HG02623 (cell line): Measurements from ENCODE around the gene SMYD3.

ENCODE experiments used
- ATAC-seq: cut with Tn5 transposase; IDR thresholded peaks from one replicate; pipeline ENCODE4 v1.9.1; 2021; ENCODE audit warnings: moderate library complexity; ENCODE audit not compliant: unreplicated experiment

SMYD3 gene

GRCh38 chr1:245710961-245711903 is 795.8 kb downstream of the SMYD3 start:
- ATAC-seq: no peak

- no peak for ATAC-seq
These were observed 799.1 kb downstream of the SMYD3 start for GRCh38 chr1:245707941-245708340.

- ATAC-seq: no peak
These were observed 802.3 kb downstream of the SMYD3 start for GRCh38 chr1:245704765-245705164.

GRCh38 chr1:245704341-245704740 is 802.7 kb downstream of the SMYD3 start:
- ATAC-seq: no peak

- ATAC-seq: no peak
These were observed 804.7 kb downstream of the SMYD3 start for GRCh38 chr1:245702346-245702745.

- ATAC-seq: no peak
These were observed 805.4 kb downstream of the SMYD3 start for GRCh38 chr1:245701631-245702030.

- no peak for ATAC-seq
These were observed 806.4 kb downstream of the SMYD3 start for GRCh38 chr1:245700631-245701030.
